DMS53 (cell line): Measurements from ENCODE around the gene GNGT2.
"Not testable (repeated sequence)": the region's sequence is repeated elsewhere in the genome, so short reads cannot be mapped to it uniquely, and the experiment has no call there.

Source experiments
- DNase-seq: peaks from one replicate; lab custom pipeline; 2025; lab: John Stamatoyannopoulos, UW

The GNGT2 gene

GRCh38 chr17:49203796-49204195 is 6.6 kb downstream of the GNGT2 start:
- no peak for DNase-seq

DNA sequence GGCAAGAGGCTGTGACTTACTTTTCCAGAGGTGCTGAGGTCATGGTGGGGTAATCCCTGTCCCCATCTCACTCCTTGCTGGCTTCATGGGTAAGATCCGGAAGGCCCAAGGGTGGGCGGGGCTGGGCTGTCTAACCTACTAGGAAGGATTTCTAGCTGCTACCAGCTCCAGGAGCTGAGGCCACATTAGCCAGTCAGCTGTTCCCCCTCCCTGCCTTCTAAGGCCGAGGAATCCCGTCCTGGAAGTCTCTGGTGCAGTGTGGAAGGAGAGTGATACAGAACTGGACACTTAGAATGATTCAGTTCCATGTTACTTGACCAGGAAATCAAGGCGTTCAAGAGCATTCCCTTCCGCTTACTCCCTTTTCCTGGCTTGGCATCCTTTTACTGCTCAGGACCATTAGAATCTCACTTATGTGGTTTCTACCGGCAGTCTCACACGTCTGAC is 8.9 kb downstream of the GNGT2 start:
- no peak for DNase-seq

- DNase-seq: no peak
These were observed 9.8 kb downstream of the GNGT2 start for GRCh38 chr17:49200423-49201083.

DNA sequence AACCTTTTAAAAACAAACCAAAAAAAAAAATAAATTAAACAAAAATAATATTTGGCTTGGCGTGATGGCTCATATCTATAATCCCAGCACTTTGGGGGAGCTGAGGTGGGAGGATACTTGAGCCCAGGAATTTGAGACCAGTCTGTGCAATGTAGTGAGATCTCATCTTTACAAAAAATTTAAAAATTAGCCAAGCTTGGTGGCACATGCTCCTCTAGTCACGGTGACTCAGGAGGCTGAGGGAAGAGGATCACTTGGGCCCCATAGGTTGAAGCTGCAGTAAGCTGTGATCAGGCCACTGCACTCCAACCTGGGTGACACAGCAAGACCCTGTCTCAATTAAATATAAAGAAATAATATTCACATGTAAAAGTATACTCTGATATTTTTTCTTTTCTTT is 12.2 kb downstream of the GNGT2 start:
- DNase-seq: no peak

- DNase-seq: no peak
These were observed 12.9 kb downstream of the GNGT2 start for GRCh38 chr17:49197346-49197998.

- DNase-seq: no peak
These were observed 13.9 kb downstream of the GNGT2 start for GRCh38 chr17:49196520-49196919.

GRCh38 chr17:49195751-49196150 is 14.6 kb downstream of the GNGT2 start:
- no peak for DNase-seq

GRCh38 chr17:49194297-49194607 is 16.1 kb downstream of the GNGT2 start:
- no peak for DNase-seq

DNA sequence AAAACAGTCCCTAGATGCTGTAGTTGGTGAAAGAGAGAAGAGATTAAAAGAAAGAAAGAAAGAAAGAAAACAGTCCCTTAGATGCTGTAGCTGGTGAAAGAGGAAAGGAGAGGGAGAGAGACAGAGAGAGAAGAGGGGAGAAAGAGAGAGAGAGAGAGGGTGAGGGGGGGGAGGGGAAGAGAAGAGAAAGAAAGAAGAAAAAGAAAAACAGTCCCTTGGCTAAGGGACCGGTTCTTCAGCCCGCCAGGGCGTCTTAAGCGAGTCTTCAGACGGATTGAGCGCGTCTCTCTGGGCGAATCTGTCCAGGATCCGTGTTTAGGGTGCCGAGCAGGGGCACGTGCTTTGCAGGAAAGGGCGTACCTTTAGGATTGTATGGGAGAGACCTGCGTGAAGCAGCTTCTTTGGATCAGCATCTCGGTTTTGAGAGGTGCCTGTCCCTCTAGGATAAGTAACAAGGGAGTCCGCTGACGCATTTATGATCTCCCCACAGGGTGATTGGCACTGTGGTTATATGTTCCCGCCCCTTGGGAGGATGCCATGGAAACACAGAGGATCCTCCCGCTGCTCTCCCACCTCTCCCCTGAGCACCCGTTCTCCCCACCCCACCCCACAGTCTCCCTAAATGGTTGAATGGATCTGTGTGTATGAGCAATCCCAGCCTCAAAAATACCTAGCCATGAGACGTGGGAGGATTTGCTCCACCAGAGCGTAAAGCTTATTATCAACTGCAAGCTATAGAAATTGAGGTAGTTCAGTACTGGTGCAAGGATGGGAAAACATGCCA is 16.7 kb downstream of the GNGT2 start:
- DNase-seq: peak; percentile 53

DNA sequence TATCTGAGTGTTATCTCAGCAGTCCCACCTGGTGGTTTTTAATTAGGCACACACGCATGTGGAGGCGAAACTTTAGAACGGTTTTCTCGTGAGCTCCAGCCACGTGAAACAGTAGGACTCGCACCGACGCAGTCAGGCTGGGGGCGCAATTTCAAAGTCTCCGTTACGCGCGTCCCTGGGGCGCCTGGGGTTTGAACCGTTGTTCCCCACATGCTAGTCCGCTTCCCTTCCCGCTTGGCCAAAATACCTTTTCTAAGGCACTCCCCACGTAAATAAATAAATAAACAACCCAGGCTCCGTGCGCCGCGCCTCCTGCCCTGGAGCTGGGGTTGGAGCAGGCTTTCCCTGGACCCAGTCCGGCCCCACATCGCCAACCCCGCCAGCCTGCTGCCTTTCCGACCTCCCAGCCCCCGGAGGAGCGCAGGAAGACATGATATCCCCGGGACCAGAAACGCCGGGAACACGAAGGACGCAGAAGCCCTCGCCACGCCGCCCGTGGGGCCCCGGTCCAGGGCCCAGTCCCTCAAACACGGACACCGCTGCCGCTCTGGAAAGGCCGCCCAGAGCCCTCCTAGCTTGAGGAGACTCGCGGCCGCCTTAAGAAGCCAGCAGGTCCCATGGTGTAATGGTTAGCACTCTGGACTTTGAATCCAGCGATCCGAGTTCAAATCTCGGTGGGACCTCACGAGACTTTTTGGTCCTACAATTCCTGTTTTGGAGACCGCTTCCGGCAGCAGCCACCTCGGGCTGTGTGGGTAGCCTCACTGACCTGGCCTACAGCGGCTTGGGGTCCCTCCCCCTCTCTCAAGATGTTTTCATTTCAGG is 18.2 kb downstream of the GNGT2 start:
- DNase-seq: peak; percentile 93

- no peak for DNase-seq
These were observed 18.9 kb downstream of the GNGT2 start for GRCh38 chr17:49191409-49191916.

GRCh38 chr17:49190932-49191331 is 19.4 kb downstream of the GNGT2 start:
- DNase-seq: peak; percentile 26

GRCh38 chr17:49187301-49187700 is 23.1 kb downstream of the GNGT2 start:
- DNase-seq: no peak

GRCh38 chr17:49185381-49185780 is 25.0 kb downstream of the GNGT2 start:
- not testable (repeated sequence) for DNase-seq

GRCh38 chr17:49184522-49184921 is 25.9 kb downstream of the GNGT2 start:
- not testable (repeated sequence) for DNase-seq

DNA sequence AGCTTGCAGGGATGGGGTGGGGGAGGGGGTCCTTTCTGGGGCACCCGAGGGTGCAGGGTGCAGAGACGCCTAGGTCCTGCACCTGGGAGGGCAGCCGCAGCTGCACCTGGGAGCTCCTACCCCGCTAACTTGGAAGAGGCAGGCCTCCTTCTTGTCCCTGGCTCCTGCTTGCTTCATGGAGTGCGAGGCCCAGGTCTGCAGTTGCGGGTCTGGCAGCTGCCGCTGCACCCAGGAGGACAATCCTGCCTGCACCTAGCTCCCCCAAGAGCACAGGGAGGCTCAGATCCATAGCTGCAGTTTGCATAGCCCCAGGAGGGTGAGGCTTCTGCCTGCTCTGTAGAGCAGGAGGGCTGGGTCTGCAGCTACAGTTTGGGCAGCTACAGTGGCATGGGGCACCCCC is 26.6 kb downstream of the GNGT2 start:
- DNase-seq: no peak

DNA sequence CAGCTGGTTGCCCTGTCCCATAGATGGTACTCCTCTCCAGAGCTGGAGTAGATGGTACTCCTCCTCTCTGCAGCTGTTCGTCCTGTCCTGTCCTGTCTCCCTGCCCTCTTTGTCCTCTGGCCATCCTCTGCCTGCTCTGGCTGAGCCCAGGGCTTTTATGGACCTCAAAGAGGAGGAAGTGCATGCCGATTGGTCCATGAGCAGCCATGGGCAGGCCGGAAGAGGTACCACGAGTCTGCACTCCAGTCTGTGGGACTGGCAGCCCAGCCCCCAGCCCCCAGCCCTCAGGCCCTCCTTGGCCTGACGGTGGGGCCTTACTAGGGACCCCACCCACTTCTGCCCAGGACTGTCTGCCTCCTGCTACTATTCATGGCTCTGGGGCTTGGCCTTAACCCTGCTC is 27.0 kb downstream of the GNGT2 start:
- DNase-seq: no peak

- DNase-seq: no peak
These were observed 29.3 kb downstream of the GNGT2 start for GRCh38 chr17:49180998-49181635.

- peak; percentile 71 for DNase-seq
These were observed 30.1 kb downstream of the GNGT2 start for GRCh38 chr17:49180303-49180702.

GRCh38 chr17:49175978-49176377 is 34.4 kb downstream of the GNGT2 start:
- DNase-seq: not testable (repeated sequence)

DNA sequence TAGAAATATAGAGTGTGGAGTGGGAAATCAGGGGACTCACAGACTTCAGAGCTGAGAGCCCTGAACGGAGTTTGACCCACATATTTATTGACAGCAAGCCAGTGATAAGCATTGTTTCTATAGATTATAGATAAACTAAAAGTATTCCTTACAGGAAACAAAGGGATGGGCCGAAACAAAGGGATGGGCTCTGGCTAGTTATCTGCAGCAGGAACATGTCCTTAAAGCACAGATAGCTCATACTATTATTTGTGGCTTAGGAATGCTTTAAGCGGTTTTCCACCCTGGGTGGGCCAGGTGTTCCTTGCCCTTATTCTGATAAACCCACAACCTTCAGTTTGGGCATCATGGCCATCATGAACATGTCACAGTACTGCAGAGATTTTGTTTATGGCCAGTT is 39.7 kb downstream of the GNGT2 start:
- DNase-seq: not testable (repeated sequence)

DNA sequence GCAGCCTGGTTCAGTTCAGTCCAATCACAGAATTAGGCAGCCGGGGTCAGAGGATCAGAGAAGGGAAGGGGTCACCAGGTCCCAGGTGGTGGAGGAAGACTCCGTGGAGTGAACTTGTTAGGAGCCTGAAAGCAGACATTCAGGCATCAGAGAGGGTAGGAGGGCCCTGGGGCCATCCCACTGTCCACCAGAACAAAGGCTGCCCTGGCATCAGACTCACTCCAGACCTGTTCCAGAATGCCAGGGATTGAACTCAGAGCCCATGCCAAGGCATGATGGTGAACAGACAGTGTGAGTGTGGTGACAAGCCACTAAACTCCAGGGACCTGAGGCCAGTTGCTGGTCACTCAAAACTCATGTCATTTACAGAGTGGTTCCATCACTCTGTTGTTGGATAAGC is 40.2 kb downstream of the GNGT2 start:
- DNase-seq: no peak
